ENCODE results near the gene ZDHHC9. TPM values are rescaled to one million over a fixed set of nuclear protein-coding genes. Genes with fewer than 3 reads are reported as not detected.

ZDHHC9 gene
- total RNA-seq, 1 donor from 2014 or later, result 48.4 TPM

DNA sequence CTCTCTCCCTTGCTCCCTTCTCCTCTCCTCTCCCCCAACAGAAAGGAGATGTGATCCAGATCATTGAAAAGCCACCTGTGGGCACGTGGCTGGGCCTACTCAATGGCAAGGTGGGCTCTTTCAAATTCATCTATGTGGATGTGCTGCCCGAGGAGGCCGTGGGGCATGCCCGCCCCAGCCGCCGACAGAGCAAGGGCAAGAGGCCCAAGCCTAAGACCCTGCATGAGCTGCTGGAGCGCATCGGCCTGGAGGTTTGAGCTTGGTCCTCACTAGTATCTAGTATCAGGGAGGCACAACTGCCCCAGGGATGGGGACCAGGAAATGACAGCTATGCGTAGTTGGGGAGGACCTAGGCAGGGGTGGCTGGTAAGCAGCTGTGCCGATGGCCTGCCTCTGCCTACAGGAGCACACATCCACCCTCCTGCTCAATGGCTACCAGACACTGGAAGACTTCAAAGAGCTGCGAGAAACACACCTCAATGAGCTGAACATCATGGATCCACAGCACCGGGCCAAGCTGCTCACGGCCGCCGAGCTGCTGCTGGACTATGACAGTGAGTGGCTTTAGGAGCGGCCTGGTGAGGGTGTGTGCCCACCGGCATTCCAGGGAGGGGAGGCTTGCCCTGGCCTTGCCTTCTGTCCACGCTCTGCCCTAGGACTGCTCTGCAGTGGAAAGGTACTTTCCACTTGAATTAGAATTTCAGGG lies 50.9 kb downstream of the ZDHHC9 start:
- H3K36me3 ChIP-seq, result no peaks in the 10 kb centered on the region
- ATAC-seq, result no peak
- no peak for TF ChIP-seq CTCF (IDR thresholded peaks at IDR 0.05)
- H3K27ac ChIP-seq, result no peak overlapping the region
- H3K4me1 ChIP-seq, result no peaks in the 10 kb centered on the region
- no peak for DNase-seq
- intact Hi-C loops (cut with DNase I), result no loop called here
- no peak overlapping the region for H3K4me3 ChIP-seq
- H3K27me3 ChIP-seq, result no peaks in the 10 kb centered on the region
- no peaks in the 10 kb centered on the region for H3K9me3 ChIP-seq

GRCh38 chrX:129791961-129792570 lies 51.6 kb downstream of the ZDHHC9 start:
- no peak for DNase-seq
- intact Hi-C loops (cut with DNase I), result no loop called here

DNA sequence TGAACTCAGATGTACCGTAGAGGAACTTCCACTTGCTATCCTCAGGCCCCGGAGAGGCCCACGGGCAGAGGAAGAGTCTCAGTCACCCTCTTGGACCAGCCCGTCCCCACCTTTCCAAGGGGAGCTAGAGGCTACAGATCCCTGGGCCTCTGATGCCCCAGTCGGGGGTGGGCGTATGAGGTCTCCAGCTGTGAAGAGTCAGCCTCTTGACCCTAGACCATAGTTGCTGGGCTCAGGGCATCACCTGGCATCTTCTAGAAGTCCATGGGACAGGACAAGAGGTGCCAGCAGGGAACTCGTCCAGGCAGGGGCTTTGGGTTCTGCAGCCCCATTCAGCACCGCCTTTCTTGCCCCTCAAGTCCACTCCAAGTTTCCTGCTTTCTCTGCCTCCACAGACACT lies 52.4 kb downstream of the ZDHHC9 start:
- ATAC-seq (no peak), DNase-seq (no peak)
- Histone ChIP-seq H3K36me3 (no peaks in the 10 kb centered on the region), H3K9me3 (no peaks in the 10 kb centered on the region), H3K27ac (no peak overlapping the region), H3K27me3 (no peaks in the 10 kb centered on the region), H3K4me1 (no peaks in the 10 kb centered on the region), H3K4me3 (no peak overlapping the region)
- no peak for TF ChIP-seq CTCF (IDR thresholded peaks at IDR 0.05)
- intact Hi-C loops (cut with DNase I), result no loop called here

More at GRCh38 chrX:129791961-129792570, 51.6 kb downstream of the ZDHHC9 start:
- H3K4me3 ChIP-seq, result no peak overlapping the region
- H3K27ac ChIP-seq, result no peak overlapping the region
- H3K9me3 ChIP-seq, result no peaks in the 10 kb centered on the region
- no peaks in the 10 kb centered on the region for H3K27me3 ChIP-seq
- H3K4me1 ChIP-seq, result no peaks in the 10 kb centered on the region
- H3K36me3 ChIP-seq, result no peaks in the 10 kb centered on the region
- no peak for TF ChIP-seq CTCF (IDR thresholded peaks at IDR 0.05)
- ATAC-seq, result no peak

DNA sequence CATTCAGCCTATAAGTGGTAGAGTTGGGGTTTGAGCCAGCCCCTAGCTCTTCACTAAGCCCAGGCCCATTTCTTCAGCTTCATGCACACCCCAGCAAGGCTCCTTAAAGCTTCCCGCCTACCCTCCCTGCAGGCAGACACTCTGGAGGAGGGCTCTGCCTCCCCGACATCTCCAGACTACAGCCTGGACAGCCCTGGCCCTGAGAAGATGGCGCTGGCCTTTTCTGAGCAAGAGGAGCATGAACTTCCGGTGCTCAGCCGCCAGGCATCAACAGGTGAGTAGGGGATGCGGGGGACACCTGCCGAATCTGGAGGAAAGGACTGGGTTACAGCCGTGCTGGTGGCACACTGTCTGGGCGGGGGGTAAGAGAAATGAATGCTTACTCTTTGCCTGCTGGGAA lies 52.9 kb downstream of the ZDHHC9 start:
- Histone ChIP-seq H3K9me3 (no peaks in the 10 kb centered on the region), H3K36me3 (no peaks in the 10 kb centered on the region), H3K4me3 (no peak overlapping the region), H3K27me3 (no peaks in the 10 kb centered on the region), H3K27ac (no peak overlapping the region), H3K4me1 (no peaks in the 10 kb centered on the region)
- ATAC-seq, result no peak
- no peak for DNase-seq
- TF ChIP-seq CTCF (IDR thresholded peaks at IDR 0.05), result no peak
- intact Hi-C loops (cut with DNase I), result no loop called here

- no peaks in the 10 kb centered on the region for H3K4me1 ChIP-seq
- intact Hi-C loops (cut with DNase I), result no loop called here
- no peak overlapping the region for H3K27ac ChIP-seq
- H3K36me3 ChIP-seq, result no peaks in the 10 kb centered on the region
- TF ChIP-seq CTCF (IDR thresholded peaks at IDR 0.05), result no peak
- ATAC-seq, result no peak
- no peaks in the 10 kb centered on the region for H3K27me3 ChIP-seq
- no peaks in the 10 kb centered on the region for H3K9me3 ChIP-seq
- H3K4me3 ChIP-seq, result no peak overlapping the region
- DNase-seq, result no peak
Measured at GRCh38 chrX:129790146-129790545, 53.5 kb downstream of the ZDHHC9 start.

All from upper lobe of right lung (tissue), 1 donor.